ELR (cell line): ENCODE results near the gene B9D1.

Experiments used
- DNase-seq: peaks from one replicate; pipeline ENCODE4 v3.0.0-alpha.2; 2015; ENCODE audit warnings: low read depth

The B9D1 gene

DNA sequence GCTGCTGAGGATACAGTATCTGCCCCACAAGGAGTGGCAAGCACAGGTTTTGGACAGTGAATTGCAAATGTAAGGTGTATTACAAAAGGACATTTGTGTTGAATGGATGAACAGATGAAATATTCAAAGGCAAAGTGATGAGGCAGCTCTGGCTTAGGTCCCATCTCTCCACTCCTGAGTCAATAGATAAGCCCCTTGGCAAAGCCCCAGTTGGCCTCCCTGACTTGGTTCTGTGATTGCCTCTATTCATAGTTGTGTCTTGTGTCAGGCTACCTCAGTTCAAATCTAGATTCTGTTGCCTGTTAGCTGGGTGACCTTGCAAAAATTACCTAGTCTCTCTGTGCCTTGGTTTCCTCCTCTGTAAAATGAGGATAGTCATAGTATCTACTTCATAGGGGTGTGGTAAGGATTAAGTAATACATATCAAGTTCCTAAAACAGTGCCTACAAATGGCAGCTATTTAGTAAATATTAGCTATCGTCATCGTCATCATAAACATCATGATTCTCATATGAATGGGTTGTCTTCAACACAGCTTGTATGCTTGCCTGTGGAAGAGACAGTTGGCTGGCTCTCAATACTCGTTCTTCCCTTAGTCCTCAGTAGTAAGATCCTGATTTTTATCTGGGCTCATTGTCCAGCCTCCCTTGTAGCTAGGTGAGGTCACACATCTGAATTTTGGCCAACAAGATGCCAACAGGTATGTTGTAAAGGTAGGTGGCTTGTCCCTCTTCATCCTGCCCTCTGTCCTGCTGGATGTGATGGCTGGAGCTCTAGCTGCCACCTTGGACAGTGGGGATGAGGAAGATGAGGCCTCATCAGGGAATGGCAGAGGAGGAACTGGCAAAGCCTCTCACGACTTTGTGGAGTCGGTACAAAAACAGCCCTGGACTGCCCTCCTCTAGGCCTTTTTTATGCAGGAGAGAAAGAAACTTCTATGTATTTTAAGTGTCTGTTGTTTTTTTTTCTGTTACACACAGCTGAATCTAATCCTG lies 26.6 kb upstream of the B9D1 start:
- DNase-seq, result no peak

DNA sequence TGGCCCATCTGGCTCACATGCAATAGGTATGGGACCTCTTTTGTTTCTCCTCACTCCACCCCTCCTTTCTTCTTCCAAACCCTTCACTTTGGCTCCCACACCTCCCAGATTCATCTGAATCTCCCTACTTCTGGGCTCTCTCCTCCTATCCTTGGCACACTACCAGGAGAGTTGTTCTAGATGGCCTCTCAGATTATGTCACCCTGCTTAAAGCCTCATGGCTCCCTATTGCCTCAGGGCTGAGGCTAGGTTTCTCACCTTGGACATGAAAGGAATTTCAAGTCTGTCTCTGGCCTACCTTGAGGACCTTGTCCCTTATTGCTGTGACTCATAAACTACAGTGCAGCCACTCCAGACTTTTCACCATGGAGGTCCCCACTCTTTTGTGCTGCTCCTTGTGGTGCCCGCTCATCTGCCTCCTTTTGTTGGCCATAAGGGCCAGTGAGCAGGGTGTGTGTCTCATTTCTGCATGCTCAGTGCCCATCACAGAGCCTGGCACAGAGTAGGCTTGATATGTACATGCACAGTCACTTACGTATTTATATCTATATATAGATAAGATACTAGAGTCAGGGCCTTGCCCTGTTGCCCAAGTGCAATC lies 25.5 kb upstream of the B9D1 start:
- peak; percentile 50 for DNase-seq

DNA sequence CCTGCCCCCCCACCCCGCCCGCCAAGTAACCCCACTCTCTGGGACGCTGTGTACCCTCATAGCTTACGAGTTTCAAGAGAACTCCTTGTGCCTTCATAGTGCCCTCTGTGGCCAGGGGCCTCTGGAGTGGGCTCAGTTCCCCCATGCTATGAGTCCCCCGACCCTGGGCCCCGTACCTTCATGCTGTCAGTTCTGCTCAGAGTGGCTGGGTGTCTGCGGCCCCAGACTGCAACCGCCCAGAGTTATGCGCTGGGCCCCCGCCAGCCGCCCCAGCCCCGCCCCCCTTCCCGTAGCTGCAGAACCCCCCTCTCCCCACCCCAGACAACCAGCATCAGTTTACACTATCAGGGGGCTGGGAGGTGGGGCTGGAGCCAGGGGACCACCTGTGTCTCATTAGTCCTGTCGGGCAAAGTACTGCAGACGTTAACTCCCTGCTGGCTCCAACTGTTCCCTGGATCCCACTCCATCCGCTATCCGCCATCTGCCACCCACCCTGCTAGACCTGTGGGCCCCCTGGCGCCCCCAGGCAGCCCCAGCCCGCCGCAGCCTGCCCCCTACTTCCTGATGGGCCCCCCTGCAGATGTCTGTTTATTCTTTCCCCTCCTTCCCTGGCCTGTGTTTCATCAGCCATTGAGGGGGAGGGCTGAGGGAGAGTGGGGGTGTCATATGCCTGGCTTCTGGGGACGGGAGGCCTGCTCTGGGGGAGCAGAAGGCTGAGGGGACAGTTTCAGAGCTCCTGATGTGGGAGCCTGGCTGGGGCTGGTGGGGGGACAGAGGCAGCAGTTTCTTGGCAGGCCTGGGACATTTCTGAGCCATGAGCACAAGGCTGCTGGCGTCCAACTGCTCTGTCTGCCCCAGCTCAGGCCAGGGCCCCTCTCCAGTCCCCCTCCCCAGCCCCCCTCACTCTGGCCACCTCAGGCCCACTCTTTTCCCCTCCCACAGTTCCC lies 24.7 kb upstream of the B9D1 start, which contains the start of gene MFAP4:
Gene MFAP4 (minus strand): TSS at position 217 of the 947 bp plus-strand sequence. CDS start 35 bp downstream, at position 182.
- DNase-seq, result peak; percentile 38

DNA sequence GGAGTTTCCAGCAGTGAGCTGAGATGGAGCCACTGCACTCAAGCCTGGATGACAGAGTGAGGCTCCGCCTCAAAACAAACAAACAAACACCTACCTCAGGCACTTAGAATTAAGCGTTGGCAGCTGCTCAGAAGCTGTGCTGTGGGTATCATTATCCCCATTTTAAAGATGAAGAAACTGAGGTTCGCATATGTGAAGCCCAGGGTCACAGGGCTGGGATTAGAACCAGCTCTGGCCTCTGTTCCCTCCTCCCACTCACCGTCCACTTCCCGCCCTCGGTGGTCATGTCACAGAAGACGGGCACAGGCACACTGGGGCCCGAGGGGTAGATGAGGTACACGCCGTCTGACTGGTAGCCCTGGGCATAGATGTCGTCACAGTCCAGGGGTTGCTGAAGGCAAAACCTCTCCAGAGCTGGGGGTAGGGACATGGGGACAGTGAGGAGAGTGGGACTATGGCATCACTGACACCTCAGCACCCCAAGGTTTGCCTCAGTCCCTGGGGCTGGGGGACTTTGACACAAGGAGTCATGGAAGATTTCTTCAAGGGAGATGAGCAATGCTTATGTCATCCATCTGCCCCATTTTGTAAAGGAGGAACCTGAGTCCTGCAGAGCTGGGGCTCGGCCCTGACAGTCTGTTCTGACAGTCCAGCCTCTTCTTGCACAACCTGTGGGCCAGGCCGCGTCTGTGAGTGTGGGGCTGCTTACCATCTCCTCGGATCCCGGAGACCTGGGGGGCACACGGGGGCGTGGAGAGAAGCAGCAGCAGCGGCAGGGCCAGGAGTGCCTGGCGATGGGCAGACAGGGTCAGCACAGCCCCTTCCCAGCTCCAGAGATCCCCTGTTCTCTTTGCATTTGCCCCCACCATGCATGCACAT lies 23.8 kb upstream of the B9D1 start:
- DNase-seq, result peak; percentile 96

DNA sequence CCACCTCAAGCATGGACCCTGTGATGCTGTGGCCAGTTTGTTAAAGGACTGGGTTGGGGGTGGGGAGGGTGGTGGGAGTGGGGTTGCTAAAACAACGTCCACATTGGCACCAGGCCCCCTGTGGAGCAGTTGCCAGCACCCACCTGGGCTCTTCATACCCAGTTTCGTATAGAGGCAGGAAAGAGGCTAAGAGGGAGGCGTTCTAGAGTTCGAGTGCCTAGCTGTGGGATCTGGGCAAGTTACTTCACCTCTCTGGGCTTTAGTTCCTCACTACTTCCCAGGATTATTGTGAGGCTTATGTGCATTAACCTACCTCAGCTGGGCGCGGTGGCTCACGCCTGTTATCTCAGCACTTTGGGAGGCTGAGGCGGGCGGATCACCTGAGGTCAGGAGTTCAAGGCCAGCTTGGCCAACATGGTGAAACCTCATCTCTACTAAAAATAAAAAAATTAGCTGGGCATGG lies 23.0 kb upstream of the B9D1 start:
- no peak for DNase-seq

DNA sequence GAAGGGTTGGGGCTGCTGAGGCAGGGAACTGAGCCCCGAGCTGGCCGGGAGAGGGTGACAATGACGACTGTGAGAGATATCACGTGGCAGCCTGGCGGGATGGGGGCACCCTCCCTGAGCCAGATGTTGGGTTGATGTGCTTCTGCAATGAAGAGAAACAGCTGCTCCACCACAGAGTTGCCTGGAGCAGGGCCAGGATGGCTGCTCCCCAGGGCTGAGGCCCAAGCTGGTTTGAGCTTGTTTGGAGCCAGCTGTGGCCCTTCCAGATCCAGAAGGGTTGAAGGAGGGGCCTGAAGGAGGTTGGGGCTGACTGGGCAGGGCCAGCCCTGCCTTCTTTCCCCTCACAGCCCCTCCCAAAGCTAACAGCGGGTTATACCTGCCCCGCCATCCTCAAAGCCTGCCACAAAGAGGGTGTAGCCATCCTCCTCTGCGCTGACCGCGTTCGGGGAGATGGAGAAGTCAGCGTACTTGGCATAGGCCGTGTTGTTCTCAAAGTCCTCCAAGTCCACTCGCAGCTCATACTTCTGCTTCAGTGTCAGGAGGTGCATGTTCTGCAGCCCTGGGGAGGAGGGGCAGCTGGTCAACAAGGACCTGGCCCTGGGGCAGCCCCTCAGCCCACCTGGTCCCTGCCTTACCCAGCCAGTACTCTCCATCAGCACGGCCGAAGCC lies 22.3 kb upstream of the B9D1 start:
- no peak for DNase-seq

DNA sequence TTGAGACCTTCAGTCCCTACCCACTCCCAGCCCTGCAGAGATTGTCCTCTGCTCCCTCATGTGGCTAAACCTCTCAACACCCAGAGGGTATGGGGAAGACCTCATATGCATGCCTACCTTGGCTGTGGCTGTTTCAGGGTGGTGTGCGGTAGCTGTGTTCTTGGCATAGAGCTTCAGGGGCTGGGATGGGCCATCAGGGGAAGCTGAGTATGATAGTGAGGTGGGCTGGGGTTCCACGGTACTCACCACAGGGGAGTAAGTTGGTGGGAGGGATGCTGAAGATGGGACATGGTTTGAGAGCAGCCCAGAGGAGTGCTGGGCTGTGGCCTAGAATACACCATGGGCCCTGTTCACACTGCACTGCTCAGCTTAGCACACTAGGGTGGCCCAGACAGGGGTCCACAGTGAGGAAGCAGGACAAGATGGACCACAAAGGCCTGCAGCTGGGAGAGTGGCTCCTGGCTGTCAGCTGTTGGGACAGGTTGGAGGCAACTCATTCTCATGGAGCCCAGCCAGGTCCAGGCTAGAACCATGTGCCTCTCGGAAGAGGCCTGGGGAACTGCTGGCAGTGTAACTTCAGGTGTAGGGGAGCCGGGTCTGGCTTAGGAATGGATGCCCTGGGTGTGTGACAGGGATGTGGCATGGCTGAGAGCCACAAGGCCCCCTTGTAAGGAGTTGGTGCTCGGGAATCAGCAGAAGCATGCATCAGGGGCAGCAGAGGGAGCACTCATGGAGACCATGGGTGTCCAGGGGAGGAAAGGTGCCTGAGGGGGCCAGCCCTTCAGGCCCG lies 21.4 kb upstream of the B9D1 start:
- no peak for DNase-seq

DNA sequence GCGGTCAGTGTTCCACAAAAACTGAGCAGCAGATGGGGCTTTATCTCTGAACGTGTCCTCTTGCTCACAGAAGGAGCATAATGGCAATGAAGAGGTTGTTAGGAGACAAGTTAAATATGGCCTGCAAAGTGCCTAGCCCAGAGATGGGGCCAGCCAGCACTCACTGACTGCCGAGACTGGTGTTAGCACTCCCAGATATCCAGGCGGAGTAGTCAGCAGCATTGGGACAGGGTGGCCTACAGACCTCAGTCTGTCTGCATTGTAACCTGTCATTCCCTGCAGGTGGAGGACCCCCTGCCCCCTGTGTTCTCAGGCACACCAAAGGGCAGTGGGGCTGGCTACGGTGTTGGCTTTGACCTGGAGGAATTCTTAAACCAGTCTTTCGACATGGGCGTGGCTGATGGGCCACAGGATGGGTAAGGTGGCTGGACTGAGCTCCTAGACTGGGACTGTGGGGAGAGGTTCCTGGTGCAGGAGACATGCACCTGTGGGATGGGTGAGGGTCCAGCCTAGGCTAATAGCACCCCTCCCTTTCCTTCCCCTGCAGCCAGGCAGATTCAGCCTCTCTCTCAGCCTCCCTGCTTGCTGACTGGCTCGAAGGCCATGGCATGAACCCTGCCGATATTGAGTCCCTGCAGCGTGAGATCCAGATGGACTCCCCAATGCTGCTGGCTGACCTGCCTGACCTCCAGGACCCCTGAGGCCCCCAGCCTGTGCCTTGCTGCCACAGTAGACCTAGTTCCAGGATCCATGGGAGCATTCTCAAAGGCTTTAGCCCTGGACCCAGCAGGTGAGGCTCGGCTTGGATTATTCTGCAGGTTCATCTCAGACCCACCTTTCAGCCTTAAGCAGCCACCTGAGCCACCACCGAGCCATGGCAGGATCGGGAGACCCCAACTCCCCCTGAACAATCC lies 20.3 kb upstream of the B9D1 start:
- DNase-seq, result no peak

DNA sequence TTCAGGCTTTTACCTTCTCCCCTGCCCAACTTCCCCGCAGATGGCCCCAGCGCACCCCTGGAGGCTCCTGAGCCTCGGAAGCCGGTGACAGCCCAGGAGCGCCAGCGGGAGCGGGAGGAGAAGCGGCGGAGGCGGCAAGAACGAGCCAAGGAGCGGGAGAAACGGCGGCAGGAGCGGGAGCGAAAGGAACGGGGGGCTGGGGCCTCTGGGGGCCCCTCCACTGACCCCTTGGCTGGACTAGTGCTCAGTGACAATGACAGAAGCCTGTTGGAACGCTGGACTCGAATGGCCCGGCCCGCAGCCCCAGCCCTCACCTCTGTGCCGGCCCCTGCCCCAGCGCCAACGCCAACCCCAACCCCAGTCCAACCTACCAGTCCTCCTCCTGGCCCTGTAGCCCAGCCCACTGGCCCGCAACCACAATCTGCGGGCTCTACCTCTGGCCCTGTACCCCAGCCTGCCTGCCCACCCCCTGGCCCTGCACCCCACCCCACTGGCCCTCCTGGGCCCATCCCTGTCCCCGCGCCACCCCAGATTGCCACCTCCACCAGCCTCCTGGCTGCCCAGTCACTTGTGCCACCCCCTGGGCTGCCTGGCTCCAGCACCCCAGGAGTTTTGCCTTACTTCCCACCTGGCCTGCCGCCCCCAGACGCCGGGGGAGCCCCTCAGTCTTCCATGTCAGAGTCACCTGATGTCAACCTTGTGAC lies 19.4 kb upstream of the B9D1 start:
- no peak for DNase-seq

DNA sequence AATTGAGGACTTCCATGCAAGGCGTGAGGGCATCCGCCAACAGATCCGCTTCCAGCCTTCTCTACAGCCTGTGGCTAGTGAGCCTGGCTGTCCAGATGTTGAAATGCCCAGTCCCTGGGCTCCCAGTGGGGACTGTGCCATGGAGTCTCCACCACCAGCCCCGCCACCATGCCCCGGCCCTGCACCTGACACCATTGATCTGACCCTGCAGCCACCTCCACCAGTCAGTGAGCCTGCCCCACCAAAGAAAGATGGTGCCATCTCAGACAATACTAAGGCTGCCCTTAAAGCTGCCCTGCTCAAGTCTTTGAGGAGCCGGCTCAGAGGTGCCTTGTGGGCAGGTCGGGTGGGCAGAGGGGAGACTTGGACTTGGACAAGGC lies 18.8 kb upstream of the B9D1 start:
- no peak for DNase-seq

DNA sequence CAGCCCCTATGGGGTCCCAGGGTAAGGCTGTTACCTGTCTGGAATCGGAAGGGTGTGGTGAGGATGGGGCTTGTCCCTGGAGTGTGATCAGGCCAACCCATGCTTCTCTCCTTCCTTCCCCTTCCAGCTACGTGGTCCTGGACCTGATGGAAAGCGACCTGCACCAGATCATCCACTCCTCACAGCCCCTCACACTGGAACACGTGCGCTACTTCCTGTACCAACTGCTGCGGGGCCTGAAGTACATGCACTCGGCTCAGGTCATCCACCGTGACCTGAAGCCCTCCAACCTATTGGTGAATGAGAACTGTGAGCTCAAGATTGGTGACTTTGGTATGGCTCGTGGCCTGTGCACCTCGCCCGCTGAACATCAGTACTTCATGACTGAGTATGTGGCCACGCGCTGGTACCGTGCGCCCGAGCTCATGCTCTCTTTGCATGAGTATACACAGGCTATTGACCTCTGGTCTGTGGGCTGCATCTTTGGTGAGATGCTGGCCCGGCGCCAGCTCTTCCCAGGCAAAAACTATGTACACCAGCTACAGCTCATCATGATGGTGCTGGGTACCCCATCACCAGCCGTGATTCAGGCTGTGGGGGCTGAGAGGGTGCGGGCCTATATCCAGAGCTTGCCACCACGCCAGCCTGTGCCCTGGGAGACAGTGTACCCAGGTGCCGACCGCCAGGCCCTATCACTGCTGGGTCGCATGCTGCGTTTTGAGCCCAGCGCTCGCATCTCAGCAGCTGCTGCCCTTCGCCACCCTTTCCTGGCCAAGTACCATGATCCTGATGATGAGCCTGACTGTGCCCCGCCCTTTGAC lies 18.2 kb upstream of the B9D1 start:
- no peak for DNase-seq

DNA sequence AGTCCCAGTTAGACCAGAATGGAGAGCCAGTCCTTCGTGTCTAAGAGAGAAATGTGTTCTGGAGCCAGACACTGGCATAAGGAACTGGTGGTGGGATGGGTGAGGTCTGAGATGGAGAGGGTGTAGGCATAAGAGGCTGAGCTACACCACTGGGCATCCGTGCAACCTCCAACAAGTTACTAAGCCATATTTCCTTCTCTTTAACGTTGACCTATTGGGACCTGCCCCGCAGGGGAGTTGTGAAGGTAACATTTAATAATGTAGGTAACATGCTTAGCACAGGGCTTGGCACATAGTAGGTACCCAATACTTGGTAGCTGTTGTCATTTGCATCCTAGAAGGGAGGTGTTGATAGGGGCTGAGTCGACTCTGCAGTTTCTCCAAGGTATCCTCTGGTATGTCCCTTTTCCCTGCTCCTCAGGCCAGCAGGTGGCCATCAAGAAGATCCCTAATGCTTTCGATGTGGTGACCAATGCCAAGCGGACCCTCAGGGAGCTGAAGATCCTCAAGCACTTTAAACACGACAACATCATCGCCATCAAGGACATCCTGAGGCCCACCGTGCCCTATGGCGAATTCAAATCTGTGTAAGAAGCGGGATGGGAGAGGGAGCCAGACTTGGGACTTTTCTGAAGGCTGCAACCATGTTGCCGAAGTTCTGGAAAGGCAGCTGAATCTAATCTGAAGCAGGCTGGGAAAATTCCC lies 17.0 kb upstream of the B9D1 start:
- no peak for DNase-seq

DNA sequence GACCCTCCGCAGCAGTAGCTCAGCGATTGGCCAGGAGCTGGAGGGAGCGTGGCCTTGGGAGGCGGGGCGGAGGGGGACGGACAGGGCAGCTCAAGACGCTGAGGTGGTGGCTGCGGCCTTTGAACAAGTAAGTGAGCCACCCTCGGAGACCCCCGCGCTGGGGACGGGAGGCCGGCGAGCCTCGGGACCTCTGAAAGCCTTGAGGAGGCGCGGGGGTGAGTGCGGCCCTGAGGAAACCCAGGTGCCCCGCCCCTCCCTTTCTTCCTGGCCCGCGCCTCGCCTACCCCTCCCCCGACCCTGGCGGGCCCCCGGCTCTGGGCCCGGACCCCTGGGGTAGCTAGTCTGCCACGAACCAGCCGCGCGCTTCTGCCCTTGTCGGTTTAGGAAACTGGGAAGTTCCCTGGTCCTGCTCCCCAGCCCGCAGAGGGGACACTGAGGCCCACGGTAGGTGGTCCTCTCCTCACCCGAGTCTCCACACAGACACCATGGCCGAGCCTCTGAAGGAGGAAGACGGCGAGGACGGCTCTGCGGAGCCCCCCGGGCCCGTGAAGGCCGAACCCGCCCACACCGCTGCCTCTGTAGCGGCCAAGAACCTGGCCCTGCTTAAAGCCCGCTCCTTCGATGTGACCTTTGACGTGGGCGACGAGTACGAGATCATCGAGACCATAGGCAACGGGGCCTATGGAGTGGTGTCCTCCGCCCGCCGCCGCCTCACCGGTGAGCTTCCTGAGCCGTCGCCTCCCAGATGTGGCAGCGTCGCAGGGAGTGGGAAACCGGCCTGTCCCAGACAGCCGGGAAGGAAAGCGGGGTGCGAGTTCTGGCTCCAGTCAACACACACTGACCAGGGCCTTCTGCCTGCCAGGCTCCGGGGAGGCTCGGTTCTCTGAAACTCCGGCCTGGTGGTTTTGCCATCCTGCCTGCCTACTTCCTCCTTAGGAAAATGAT lies 16.2 kb upstream of the B9D1 start, which contains the start of gene MAPK7:
Gene MAPK7 (plus strand): TSS at position 83 of the 945 bp plus-strand sequence. CDS start 403 bp downstream, at position 486.
- peak; percentile 13 for DNase-seq

DNA sequence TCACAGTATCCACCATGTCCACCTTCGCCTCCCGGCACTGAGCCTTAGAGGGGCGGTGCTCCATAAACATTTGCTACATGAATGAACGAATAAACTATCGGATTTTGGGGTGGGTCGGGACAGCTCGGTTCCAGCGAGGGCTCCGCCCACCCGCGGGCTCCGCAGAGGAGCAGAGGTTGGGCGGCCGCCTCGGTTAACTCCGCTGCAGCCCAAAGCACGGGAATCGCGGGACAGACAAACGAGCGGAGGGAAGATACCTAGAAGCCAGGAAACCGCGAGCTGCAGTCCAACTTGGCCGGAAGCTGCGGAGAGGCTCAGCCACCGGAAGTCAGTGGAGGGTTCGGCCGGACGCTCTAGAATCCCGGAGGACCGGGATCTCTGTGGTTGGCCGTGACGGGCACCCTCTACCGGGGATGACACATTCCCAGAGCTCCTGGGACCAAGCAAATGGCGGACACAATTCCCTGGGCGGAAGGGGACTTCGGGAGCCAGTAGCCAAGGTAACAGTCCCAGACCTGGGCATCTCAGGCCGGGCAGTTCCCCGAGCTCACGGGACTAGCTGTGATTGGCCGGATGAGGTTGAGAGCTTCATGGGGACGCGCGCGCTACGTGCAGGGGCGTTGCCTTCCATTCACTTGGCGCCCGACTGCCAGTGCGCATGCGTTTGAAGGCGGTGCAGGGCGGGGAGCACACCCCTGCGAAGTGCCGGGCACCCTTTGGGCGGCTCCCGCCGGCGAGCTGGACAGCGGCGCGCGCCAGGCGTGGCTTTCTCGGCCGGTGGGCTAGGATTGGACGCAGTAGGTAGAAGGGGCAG lies 15.3 kb upstream of the B9D1 start:
- peak; percentile 98 for DNase-seq
